NCI-H1105 (cell line): ENCODE measurements around the gene F13A1.

Experiments used
- DNase-seq: peaks from one replicate; lab custom pipeline; 2025; lab: John Stamatoyannopoulos, UW

F13A1 gene

DNA sequence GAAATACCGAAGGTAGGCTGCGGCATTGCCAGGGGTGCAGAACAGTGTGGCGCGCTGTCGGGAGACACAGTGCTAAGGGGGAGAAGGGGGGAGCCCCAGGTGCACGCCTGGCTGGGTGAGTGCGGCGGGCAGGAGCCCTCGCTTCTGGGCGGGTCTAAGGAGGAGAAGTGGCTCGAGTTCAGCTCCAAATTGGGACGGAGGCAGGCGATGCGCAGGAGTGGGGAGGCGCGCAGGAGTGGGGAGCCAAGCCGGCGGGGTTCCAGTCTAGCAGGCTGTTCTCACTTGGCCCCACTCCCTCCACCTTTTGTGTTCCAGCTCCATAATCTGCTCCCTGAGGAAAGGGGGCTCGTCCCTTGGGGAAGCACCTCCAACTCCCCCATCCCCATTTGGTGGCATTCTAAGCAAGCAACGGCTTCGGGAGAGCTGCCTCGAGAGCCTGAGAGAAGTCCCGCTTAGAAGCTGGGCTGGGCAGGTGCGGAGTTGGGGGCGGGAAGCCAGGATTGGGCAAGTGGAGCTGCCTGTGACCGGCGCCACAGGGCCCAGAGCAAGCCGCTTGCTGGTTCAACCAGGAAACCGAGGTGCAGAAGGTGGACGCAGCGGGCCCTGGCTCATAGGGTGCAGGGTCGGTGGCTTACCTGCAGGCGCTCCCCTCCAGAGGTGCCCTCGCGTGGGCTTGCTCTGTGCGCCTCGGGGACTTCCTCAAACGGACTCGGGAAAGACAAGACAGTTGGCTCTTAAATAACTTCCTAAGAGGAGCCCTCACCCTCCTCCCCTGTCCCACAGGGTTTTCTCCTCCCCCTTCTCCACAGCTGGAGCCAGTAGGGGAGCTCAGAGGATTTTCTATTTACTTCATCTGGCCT, at the start of gene F13A1:
Gene F13A1 (minus strand): TSS at position 711 of the 860 bp plus-strand sequence. CDS start 1,998 bp downstream, outside the sequence.
- peak; percentile 37 for DNase-seq

- no peak for DNase-seq
Measured at GRCh38 chr6:6368684-6369052, 48.2 kb upstream of the F13A1 start.

DNA sequence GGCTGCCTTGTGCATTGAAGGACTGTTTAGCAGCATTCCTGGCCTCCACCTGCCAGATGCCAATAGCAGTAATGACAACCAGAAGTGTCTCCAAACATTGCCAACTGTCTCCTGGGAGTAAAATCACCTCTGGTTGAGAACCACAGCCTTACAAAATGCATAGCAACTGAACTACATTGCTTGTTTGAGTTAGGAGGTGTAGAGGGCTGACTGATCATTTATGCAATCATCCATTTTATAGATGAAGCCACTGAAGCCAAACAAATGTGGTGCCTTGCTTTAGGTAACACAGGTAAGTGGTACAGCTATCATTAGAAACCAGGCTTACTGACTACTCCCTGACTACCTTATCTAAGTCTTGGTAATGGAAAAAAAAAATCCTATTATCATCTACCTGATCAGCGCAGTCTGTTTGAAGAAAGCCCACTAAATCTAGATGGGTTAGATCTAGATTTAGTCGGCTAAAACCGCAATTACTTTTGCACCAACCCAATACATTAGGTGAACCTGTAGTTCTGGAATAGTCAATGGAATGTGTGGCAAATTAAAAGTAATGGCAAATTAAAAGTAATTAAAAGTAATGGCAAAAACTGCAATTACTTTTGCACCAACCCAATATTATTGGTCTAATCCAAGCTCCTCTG, 47.7 kb upstream of the F13A1 start:
- DNase-seq = no peak

DNA sequence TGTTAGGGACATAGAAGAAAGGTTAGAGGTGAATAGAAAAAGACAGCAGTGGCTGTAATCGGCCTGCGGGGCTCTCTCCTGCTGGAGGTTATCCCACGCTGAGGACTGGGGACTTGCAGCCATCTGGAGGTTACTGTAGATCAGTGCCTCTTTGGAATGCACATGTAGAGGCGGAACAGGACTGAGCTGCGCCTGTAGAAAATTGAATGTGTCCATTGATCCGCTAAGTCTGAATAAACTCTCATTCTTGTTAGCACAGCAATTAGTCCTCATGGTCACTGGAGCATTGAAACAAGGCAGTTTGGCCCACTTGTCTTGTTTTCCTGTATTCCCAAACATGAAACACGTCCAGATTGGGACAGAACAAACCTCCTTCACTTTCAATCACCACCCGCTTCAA, 46.3 kb upstream of the F13A1 start:
- DNase-seq = no peak

- DNase-seq = no peak
Measured at GRCh38 chr6:6365242-6365641, 44.8 kb upstream of the F13A1 start.

- no peak for DNase-seq
Measured at GRCh38 chr6:6362056-6362840, 41.8 kb upstream of the F13A1 start.

GRCh38 chr6:6357530-6357929, 37.1 kb upstream of the F13A1 start:
- no peak for DNase-seq

DNA sequence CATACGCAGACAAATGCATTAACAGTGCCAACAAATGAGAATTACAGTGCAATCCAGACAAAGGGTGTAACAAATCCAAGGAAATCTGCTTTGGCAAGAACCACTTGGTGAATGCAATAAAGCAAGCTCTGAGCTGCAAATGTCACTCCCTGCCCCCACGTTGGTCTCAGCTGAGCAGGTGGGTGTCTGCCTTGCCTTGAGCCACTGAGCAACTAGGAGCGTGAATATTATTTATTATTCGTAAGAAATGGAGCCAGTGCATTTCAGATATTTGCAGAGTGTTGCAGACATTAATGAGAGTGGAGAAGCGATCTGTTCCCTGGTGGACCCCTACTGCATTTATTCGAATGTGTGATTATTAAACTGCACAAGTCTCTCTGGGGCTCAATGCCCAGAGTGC, 36.6 kb upstream of the F13A1 start:
- DNase-seq = no peak

DNA sequence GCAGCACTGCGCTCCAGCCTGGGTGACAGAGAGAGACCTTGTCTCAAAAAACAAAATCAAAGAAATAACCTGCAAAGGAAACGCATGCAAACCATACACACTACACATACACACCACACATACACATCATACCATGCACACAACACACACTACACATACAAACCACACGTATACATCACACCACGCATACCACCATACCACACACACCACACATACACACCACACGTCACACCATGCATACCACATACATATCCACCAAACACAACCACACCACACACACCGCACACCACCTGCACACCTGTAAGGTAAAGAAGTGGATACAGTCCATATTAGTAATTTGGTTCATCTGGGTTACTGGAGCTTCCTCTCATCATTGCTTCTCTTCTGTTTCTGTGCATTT, 32.3 kb upstream of the F13A1 start:
- no peak for DNase-seq

GRCh38 chr6:6351511-6352025, 31.1 kb upstream of the F13A1 start:
- DNase-seq = no peak

DNA sequence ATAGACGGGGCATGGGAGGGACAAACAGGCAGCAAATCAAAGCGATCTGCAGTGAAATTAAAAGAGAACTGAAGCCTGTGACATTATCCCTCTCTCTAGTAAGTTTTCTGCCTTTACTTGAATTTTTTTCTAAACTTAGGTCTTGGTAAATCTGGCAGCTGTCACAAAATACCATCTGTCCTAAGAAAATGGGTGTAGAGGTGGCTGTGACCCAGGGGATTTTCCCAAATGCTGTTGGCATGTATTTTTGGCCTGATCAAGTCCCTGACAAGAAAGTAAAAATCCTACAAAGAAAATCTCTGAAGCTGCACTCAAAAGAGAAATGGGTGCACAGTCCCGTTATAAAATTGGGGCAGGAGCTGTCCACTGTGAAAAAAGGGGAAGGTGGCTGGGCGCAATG, 30.2 kb upstream of the F13A1 start:
- no peak for DNase-seq

- DNase-seq = no peak
Measured at GRCh38 chr6:6348256-6348655, 27.8 kb upstream of the F13A1 start.

GRCh38 chr6:6346427-6347023, 26.1 kb upstream of the F13A1 start:
- no peak for DNase-seq

DNA sequence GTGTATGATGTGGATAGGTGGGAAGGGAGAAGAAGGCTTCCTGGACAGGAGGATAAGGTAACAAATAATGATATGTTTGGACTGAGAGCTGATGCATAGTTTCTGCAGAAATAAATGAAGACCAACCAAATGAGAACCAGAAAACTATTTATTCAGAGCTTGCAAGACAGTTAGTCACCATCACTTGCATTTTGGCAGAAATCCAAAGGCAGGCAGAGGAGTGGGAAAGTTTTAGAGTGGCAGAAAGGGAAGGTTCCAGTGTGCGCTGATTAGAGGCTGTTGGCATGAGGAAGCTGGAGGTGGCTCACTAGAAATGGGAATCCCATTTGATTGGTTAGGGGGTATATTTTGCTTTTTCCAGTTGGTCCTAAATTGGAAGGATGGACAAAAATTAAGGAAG, 13.0 kb upstream of the F13A1 start:
- no peak for DNase-seq

GRCh38 chr6:6332811-6333244, 12.4 kb upstream of the F13A1 start:
- DNase-seq = no peak

DNA sequence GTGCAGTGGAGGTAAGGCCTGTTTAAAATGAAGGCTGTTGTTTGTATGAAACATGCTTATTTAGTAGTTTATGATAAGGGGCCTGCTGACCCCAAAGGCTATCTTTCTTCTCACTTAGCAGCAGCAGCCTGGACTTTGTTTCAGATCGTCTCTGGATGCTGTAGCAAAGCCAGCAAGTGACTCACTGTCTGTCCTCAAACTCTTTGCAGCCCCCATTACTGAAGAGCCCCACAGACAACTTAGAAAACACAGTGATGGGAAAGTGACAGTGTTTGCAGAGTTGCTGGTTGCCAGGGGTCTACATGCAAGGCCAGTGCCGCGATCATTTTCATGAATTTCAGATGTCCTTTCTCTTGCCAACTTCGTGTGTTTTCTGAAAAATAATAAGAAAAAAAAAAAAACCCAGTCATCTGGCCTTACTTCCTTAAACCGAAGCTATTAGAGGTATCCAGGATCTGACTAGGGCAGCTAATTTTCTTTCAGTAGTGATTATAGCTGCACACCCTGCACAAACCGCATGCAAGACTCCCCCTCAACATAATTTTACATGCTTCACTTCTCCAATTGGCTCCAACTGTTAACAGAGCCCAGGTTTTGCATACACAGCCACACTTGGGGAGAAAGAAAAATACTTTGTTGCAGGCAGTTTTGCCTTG, 11.6 kb upstream of the F13A1 start:
- DNase-seq = no peak

DNA sequence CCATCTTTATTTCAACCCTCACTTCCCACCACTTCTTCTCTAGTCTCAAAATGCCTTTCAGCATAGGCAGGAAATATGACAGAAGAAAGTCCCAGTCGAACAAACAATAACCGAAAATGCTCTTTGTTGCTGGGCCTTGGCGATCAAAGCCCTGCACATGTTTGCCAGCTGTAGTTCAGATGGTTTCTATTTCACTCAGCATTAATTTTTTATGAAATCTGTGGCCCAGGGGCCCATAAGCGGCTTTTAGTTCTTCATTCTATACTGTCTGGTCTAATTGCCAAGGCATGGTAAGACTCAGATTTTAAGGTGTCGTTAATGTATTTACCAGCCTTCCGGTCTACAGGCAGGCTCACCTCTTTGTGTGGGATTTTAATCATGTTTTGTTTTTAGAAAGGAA, 10.9 kb upstream of the F13A1 start:
- no peak for DNase-seq

DNA sequence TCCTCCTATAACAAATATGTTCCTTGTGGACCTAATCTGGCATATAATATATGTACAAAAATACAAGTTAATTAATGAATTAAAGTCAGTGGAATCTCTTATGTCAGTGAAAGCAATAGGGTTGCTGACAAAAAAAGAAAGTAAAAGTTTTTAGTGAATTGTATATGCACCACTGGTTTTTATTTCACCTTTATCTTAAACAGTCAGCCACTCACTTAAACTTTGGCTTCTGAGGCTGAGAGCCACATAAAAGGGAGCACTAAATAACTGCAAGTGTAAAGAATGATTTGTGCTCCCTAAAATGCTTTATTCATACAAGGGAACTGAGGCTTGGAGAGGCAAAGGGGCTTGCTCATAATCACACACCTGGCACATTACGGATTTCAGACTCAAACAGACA, 9.9 kb upstream of the F13A1 start:
- no peak for DNase-seq

DNA sequence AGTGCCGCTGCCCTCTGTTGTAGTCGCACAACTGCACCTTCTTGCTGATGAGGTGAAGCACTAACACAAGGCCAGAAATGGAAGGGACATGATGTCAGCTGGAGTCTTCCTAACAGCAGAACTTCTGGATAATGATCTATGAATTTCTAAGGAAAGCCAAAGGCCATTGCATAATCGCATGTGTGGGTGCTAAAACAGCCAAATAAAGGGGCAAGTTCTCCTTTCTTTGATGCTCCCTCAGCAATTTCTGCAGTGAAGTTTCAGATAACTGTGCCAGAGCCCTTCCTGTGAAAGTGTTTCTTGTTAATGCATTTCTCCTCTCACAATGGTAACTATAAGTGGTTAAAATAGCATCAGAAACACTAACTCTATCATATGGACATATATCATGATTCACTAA, 8.0 kb upstream of the F13A1 start:
- no peak for DNase-seq

GRCh38 chr6:6323352-6323751, 2.9 kb upstream of the F13A1 start:
- DNase-seq = no peak

DNA sequence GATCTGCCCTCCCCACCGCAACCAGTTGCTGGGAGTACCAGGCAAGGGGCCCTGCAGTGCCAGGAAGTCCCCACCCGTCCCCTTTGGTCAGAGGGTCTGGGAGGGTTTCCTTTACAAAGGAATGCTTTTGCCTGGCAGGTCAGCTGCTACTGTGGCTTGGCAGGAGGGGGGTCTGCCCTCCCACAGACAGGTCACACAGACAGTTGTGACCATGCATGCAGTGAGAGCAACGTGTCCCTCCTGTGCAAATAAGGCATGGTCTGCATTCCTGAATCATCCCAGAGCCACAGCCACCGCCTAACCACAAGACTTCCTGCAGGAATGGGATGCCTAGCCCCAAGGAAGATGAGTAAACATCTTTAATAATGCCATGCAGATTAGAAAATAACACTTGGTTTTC, 439 bp upstream of the F13A1 start:
- DNase-seq = no peak
